Stimulated activated CD4-positive, alpha-beta T cell treated with anti-CD3 and anti-CD28 coated beads, Interleukin-2, amount 100 ng/mL, for 48 hours (primary cell): Measurements from ENCODE around the gene ZNF180.
A peak's percentile ranks its signal among the peaks of the same experiment; 100 is the strongest.
"Not testable (repeated sequence)": the region's sequence is repeated elsewhere in the genome, so short reads cannot be mapped to it uniquely, and the experiment has no call there.

Experiments used
- DNase-seq, 2 donors: peaks; one replicate each; pipeline ENCODE4 v3.0.0-alpha.2; 2020

Gene ZNF180

DNA sequence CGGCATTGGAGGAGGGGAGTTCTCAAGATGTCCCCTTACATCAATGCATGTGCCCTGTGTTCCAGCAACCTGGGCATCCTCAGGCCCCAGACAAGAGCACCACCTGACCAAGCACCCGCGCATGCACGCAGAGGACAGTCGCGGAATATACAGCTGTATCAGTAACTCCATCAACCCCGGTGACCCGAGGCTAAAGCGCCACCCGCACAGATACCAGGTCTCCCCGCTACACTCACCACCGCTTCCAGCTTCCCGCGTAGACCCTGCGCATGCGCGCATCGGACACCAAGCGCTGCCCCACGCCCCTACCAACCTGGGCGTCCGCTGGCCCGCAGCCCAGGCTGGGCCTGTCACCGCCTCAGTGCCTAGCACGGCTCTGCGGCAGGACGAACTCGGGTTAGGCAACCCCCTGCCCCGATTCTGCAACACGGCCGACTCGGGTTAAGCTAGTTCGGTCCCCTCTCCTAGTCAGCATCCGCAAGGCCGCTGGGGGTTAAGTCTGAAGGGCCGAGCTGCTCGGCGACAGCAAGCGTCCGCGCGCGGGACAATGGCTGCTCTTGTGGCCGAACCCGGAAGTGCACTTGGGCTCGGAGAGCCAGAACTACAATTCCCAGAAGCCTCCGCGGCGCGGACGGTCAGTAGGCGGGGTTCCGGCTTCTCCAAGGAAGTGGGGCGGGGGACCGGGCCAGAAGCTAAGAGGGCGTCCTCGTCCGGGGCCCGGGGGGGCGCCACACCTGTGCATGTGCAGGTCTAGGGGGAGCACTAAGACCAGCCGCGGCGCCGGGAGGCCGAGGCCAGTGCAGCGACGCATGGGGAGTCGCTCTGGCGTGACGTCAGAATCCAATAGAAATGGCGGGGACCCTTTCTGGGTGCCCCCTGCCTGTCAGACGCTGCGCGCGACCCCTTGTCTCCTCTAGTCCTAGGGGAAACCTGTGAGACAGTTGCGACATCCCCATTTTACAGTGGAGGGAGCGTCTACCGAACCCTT, at the start of gene ZNF180:
Gene ZNF180 (minus strand): TSS at position 561 of the 988 bp plus-strand sequence. CDS start 3,188 bp downstream, outside the sequence.
- peak; percentile 91 to 93 for DNase-seq

DNA sequence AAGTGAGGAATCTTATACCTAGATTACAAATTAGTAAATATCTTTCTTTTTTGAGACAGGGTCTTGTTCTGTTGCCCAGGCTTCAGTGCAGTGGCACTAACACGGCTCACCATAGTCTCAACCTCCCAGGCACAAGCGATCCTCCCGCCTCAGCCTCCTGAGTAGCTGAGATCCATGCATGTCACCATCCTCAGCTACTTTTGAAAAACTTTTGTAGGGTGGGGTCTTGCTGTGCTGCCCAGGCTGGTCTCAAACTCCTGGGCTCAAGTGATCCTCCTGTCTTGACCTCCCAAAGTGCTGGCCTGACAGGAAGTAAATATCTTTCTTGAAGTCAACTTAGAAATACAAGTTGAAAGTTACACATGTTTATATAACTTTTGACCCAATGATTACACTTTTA, 49.2 kb upstream of the ZNF180 start:
- no peak for DNase-seq

DNA sequence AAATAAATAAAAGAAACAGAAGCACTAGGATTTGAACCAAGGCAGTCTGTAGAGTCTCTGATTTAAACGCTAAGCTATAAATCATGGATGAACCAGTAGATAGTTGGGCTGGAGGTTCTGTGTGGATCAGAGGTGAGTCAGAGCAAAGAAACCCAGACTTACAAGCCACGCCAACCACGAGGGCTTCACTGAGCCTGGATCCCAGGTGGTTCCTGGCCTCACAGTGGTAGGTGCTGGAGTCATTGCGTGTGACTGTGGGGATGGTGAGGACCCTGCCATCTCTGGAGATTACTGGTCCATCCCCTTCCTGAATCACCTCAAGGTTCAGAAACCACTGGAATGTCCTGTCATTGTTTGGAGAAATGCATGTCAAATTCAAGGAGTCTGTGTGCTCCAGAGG, 48.4 kb upstream of the ZNF180 start:
- no peak for DNase-seq

DNA sequence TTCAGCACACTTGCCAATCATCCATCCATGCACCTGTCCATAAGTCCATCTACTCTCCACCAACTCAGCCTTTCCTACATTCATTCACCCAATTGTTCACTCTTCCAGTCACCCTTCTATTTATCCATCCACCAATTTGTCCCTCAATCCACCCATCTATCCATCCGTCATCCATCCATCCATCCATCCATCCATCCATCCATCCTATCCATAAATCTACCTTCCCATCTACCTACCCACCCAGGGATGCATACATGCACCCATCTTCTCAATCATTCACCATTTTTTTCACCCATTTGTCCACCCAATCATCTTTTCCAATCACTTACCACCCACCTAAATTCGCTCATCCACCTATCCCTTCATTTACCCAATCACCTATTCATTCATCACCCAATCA, 43.7 kb upstream of the ZNF180 start:
- no peak for DNase-seq

DNA sequence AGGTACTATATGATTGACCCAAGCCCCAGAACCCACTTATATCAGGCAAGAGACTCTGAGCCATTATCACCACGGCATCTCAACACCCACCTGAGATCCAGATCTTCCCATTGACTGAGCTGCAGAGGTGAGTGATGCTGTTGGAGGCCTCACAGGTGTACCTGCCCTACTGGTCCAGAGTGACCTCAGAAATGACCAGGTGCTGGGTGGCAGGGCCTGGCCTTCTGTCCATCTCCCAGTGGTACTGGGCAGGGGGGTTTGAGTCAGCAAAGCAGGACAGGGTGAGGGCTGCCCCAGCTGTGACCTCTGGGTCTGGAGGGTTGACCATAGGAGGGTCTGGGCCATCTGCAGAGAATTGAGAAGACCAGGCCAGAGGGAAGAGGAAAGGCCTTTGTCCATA, 42.3 kb upstream of the ZNF180 start:
- no peak for DNase-seq

DNA sequence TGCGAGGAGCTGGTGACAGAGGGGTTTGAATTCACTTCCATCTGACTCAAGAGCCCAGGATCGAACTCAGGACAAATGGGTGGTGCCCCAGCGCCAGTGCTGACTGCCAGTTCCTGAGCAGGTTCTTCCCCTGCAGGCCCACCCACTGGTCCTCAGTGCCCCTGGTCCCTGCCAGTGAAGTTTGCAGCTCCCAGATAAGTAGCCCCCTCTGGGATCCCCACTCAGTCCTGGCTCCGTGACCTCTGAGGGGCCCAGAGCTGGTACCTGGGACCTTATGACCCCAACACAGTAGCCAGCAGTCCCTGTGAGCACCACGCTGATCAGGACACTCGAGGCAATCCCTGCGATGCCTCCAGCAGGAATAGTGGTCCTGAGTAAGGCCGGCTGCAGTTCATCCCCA, 40.4 kb upstream of the ZNF180 start:
- DNase-seq = no peak

DNA sequence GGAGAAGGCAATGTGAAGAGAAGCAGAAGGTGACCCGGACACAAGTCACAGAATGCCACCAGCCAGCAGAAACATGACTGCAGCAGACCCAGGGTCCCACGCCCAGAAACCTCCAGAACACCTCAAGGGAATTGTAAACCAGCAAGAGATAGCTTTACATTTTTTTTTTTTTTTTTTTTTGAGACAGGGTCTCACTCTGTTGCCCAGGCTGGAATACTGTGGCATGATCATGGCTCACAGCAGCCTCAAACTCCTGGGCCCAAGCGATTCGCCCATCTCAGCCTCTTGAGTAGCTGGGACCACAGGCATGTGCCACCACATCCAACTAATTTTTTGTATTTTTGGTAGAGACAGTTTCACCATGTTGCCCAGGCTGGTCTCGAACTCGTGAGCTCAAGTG, 39.7 kb upstream of the ZNF180 start:
- DNase-seq = no peak

DNA sequence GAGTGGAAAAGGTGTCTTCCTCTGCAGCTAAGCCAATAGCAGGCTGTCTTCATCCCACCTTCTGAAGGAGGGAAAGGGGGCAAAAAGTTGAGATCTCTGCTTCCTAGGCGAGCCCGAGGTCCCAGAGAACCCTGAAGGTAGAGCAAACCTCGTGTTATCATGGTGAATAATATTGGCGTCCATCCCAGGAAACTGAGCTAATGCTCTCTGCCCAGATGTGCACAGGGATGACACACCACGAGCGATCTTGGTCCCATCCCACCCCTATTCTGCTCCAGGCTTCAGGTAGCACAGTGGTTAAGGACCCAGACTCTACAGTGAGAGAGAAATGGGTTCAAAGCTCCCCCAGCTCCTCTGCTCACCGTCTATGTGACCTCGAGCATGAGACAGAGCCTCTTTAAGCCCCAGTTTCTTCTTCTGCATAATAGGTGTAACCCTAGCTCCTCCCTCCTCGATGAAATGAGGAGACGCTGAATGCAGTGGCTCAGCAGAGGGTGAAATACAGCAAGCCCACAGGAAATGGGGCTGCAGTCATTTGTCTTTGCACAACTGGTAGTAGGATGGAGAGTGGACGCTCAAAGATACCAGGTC, 39.0 kb upstream of the ZNF180 start:
- no peak for DNase-seq

DNA sequence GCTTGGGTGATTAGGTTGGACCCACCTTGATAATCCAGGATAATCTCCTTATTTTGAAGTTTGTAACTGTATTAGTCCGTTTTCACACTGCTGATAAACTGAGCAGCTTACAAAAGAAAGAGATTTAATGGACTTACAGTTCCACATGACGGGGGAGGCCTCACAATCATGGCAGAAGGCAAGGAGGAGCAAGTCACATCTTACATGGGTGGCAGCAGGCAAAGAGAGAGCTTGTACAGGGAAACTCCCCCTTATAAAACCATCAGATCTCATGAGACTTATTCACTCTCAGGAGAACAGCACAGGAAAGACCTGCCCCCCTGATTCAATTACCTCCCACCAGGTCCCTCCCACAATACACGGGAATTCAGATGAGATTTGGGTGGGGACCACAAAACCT, 35.0 kb upstream of the ZNF180 start:
- DNase-seq = not testable (repeated sequence)

DNA sequence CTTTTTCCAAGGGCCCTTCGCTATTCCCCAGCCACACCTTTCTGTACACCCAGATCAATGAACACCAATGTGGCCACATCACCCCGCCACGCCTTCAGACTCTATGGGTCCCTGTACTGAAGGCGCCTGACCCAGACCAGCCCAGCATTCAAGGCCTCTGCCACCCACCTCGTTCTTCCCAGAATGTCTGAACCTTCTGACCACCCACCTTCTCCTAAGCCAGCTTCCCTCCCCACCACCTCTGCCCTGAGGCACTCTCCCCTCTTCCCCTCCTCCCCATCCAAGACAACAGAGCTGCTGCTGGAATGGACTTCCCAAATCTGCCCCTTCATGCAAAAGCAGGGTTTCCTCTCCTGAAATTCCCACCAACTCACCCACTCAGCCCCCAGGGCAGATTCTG, 32.5 kb upstream of the ZNF180 start:
- no peak for DNase-seq

DNA sequence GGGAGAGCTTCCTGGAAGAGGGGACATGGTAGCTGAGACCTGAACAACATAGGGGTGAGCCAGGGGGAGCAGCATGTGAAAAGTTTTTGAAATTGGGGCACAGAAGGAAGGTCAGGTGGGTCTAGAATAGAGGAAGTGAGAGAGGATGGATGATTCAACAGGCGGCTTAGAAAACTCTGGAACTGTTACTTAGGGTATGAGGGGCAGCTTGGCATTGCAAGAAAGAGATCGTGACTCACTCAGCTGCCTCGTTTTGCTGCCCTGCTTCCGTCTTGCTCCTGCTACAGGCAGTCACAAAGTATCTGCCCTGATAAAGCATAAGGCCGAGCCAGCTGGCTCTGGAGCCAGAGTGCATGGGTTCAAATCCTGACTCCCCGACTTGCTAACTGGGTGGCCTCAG, 30.5 kb upstream of the ZNF180 start:
- no peak for DNase-seq

DNA sequence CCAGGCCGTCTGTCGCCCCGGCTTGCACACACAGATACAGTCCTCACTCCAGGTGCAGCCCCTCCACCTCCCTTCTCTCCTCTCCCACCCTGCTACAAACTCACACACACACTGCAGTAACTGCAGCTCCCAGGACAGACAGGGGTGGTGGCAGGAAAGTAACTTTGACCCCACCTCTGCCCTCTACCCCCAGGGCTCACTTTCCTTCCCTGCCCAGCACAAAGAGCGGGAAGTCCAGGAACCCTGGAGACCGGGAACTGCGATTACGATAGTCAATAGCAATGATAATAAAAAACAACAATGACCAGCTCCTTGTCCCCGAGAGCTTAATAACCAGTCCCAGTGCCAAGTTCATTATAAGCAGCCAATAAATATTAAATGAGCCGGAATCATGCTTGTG, 29.2 kb upstream of the ZNF180 start, which contains the start of gene CEACAM20:
Gene CEACAM20 (minus strand): TSS at position 140 of the 400 bp plus-strand sequence. CDS start 166 bp downstream, outside the sequence.
- no peak for DNase-seq

DNA sequence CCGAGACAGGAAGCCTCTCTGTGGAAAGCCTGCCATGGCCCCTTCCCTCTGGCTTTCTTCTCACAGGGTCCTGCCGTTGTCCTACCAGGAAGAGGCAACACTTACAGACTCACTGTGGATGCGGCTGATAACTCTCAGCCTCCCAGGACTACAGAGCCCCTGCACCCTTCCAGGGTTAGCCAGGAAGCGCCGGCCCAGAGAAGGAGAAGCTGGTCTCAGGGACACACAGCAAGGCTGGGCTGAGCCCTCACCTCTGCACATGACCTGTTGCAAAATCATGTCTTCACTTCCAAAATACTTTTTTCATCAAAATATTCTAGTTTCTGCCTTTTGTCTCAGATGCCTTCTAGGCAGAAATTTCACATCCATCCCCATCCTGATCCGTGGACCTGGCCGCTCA, 27.2 kb upstream of the ZNF180 start:
- DNase-seq = no peak

DNA sequence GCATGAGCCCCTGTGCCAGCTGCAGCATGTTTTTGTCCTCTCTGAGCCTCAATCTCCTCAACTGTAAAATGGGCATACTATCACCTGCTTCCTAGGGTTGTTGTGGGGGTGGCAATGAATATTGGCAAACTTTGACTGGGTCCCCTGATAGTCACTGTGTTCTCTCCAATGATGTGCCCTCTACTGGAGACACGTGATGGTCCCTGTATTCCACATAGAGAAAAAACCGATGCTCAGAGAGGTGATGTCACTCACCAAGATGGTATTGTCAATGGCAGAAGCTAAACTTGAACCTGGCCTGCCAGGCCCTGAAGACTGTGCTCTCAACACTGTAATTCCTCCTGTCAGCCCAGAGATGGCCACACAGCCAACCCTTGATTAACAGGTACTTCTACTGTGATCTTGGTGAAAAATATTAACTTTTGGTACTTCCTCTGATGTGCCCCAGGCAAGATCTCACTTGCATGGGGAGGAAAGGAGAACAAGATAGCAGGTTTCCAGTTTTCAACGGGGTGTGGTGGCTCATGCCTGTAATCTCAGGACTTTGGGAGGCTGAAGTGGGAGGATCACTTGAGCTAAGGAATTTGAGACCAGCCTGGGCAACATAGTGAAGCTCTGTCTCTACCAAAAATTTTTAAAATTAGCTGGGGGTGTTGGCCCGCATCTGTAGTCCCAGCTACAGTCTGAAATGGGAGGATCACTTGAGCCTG, 25.6 kb upstream of the ZNF180 start:
- DNase-seq = no peak

DNA sequence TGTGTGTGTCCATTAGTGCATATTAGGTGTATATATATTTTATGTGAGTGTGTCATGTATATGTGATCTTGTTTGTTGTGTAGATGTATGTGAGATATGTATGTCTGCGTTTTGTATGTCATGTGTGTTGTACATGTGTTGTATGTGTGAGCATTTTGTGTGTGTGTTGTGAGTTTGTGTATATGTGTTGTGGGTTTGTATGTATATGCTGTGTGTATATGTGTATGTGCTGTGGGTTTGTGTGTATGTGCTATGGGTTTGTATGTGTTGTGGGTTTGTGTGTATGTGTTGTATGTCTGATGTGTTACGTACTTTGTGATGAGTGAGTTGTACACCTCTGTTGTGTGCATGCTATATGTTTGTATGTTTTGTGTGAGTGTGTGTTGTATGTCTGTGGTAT, 21.0 kb upstream of the ZNF180 start:
- no peak for DNase-seq

DNA sequence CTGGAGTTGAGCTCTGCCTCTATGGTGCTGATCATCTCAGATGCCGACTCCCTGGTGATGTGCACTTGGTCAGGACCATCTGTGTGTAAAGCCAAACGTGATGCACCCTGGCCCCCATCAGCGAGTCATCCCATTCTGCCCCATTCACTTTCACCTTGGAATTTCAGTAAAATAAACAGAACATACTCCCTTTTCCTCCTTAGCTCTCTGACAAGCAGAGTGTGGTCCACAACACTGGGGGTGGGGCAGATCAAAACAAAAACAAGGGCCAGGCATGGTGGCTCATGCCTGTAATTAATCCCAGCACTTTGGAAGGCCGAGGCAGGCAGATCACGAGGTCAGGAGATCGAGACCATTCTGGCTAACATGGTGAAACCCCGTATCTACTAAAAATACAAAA, 16.8 kb upstream of the ZNF180 start:
- no peak for DNase-seq

DNA sequence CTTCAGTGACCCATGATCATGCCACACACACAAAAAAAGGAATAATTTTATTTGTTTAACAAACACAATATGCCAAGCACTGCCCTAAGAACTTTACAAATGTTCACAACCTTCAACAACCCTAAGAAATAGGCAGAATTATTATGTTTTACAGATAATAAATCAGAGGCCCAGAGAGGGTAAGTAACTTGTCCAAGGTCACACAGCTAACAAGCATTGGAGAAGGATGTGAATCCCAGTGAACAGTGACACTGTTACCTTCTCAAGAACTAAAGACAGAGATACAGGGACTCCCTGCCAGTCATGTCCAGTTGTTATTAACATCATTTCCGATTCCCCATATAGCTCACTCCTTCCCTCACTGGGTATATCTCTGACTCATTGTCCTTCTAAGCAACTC, 15.6 kb upstream of the ZNF180 start:
- DNase-seq = no peak

DNA sequence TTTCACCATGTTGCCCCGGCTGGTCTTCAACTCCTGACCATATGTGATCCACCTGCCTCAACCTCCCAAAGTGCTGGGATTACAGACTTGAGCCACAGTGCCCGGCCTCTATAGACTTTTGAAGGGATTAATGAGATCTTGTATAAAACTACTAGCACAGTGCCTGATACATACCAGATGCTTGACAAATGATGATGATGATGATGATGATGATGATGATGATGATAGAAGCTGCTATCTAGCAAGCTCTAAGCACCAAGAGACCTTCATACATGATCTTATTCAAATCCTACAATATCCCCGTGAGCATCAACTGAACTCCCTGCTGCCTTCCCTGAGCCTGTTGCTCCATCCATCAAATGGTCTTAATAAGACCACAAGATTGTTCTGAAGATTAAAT, 14.7 kb upstream of the ZNF180 start:
- DNase-seq = no peak

DNA sequence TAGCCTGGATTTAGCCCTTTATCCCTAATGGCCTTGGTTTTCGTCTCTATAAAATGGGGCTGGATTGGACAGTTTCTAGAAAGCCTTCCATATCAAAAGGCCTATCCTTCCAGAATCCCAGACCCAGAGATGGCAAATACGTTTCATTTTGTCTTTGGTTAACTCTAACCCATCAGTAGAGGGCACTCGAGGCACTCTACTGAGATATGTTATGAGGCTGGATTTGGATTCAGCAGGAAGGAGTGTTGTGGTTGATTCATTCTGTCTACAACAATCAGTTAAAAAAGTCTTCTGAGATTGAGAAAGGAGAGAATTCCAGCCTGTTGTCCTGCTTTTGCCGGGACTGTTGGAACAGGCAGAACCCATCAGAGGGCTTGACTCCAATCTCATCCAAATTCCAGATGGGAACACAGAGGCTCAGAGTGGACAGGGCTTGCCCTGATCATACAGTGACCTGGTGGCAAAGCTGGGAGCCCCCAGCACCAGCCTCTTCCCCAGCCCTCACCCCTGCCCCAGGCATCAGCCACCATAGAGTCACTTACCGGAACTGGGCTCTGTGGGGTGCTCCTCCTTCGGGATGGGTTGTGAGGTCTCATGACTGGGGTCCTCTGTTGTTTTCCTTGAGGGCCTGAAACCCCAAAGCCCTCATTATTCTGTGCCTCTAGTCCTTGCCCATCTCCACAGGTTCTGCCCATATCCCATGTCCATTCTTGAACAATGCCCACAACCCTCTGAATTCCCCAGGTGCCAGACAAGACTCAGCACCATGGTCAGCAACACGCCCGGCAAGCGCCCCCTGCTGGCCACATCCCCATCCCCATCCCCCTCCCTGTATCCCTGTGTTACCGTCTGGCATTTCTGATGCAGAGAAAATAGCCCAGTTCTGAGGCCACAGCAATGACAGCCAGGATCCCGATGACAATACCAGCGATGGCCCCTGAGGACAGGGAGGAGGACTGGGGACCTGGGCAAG, 12.3 kb upstream of the ZNF180 start:
- peak; percentile 33 to 49 for DNase-seq

DNA sequence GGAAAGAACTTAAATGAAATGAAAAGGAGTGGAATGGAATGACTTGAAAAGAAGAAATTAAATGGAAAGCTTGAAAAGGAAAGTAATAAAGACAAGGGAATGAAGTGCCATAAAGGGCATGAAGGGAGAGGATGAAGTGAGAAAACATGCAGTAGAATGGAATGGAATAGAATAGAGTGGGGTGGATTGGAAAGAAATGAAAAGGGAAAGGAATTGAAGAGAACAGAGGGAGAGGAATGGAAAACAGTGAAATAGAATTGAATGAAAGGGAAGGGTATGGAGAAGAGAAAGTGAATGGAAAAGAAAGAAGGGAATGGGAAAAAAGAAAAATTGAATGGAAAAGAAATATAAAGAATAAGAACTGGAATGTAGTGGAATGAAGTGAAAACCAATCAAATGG, 9.2 kb upstream of the ZNF180 start:
- DNase-seq = no peak

DNA sequence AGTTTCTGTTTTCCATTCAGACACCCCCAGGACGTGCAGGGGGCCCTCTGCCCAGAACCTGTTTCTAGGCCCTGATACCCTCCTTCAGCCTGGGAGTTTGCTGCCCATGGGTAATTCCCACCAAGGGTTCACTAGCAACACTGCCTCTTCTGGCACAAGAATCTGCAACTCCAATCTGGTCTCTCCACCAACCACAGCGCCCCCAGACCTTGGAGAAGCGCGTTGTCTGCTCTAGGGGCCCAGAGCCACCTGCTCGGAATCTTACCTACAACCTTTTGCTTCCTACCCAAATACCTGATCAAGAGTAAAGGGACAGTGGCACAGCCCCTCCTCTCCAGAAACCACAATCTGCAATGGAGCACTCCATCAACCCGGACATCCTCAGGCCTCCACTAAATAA, 763 bp downstream of the ZNF180 start:
- no peak for DNase-seq

DNA sequence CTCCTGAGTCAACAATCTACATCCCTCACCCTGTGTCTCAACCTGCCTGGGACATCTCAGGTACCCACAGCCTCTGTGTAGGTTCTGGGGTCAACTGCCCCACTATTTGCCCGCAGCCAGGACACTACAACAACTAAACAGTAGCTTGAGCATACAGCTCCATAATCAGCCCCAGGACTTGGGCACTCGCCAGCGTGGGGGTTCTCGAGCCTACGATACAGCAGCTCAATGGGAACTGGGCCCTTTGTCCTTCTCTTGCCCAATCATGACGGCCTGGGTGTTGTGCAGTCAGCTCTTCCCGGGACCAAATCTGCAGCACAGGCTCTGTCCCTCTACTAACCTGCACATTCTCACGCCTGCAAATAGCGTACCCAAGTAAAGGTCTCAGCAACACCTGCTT, 1.3 kb downstream of the ZNF180 start:
- no peak for DNase-seq
